ENCODE data around the gene ZEB2.
A peak's percentile ranks its signal among the peaks of the same experiment; 100 is the strongest.

Gene ZEB2

GRCh38 chr2:144526831-144527230 lies 6.9 kb upstream of the ZEB2 start:
- DNase-seq = no peak

GRCh38 chr2:144524118-144525009 lies 4.4 kb upstream of the ZEB2 start:
- DNase-seq = peak in 1 of 2 experiments; percentile 60

GRCh38 chr2:144523596-144524117 lies 3.7 kb upstream of the ZEB2 start:
- DNase-seq = peak in 1 of 2 experiments; percentile 51

GRCh38 chr2:144522897-144523595 lies 3.1 kb upstream of the ZEB2 start:
- no peak for DNase-seq

- DNase-seq = no peak
Observed at GRCh38 chr2:144522176-144522896, 2.4 kb upstream of the ZEB2 start.

- no peak for DNase-seq
Observed at GRCh38 chr2:144521686-144522085, 1.8 kb upstream of the ZEB2 start.

GRCh38 chr2:144520756-144521487 lies 1.0 kb upstream of the ZEB2 start:
- DNase-seq = no peak

- DNase-seq = no peak
Observed at GRCh38 chr2:144519597-144519933, 354 bp downstream of the ZEB2 start.

- DNase-seq = no peak
Observed at GRCh38 chr2:144518748-144519596, 947 bp downstream of the ZEB2 start.

GRCh38 chr2:144517866-144518747 lies 1.8 kb downstream of the ZEB2 start:
- peak in 1 of 2 experiments; percentile 50 for DNase-seq

GRCh38 chr2:144516981-144517865 lies 2.7 kb downstream of the ZEB2 start:
- peak; percentile 16 to 77 for DNase-seq

- peak in 1 of 2 experiments; percentile 39 for DNase-seq
Observed at GRCh38 chr2:144516411-144516980, 3.4 kb downstream of the ZEB2 start.

- DNase-seq = peak in 1 of 2 experiments; percentile 26
Observed at GRCh38 chr2:144515696-144516410, 4.1 kb downstream of the ZEB2 start.

- no peak for DNase-seq
Observed at GRCh38 chr2:144515099-144515695, 4.7 kb downstream of the ZEB2 start.

- no peak for DNase-seq
Observed at GRCh38 chr2:144514616-144515091, 5.3 kb downstream of the ZEB2 start.

- DNase-seq = no peak
Observed at GRCh38 chr2:144513388-144514101, 6.4 kb downstream of the ZEB2 start.

GRCh38 chr2:144512891-144513351 lies 7.0 kb downstream of the ZEB2 start:
- DNase-seq = no peak

Measured in NCI-H526 (cell line).